Measurements from ENCODE around the gene SDK2.

The SDK2 gene

DNA sequence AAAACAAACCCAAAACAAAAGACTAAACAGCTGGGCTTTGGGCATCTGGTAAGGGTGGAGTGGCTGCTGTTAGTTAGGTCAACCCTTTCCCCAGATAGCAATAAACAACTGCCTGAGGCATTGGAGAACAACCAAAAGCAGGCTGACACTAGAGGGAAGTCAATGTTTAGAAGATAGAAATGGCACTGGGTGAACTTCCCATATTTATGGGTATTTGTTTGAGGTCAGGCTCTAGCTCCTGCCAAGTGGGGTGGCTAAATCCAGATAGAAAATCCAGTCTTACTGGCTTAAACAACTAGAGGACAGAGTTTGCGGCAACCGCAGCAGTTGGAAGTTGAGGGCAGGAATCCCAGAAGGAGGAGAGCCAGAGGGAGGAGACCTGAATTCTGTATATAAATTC, 79.4 kb downstream of the SDK2 start:
- no peaks in the 10 kb centered on the region for H3K9me3 ChIP-seq (replicated peaks; ENCODE audit: insufficient read depth, low read length)
- no peak overlapping the region for H3K9ac ChIP-seq (ENCODE audit: low read length)
- no peak for DNase-seq
- H3K9me2 ChIP-seq (replicated peaks; ENCODE audit: insufficient read depth, low read length): no peaks in the 10 kb centered on the region
- no peaks in the 10 kb centered on the region for H4K20me1 ChIP-seq (ENCODE audit: insufficient read depth, low read length)
- H3K79me2 ChIP-seq (ENCODE audit: low read length): no peaks in the 10 kb centered on the region
- H3F3A ChIP-seq (ENCODE audit: insufficient read depth, low read length): no peaks in the 10 kb centered on the region
- peaks cover 42% of the 10 kb centered on the region for H3K27me3 ChIP-seq (replicated peaks; ENCODE audit: insufficient read depth, low read length)
- H2AFZ ChIP-seq (ENCODE audit: low read length): no peak overlapping the region
- no peaks in the 10 kb centered on the region for H3K4me1 ChIP-seq (ENCODE audit: low read length)
- no peaks in the 10 kb centered on the region for H3K36me3 ChIP-seq (replicated peaks; ENCODE audit: insufficient read depth, low read length)
- no peak overlapping the region for H3K4me2 ChIP-seq (ENCODE audit: low read depth, low read length)
- no peak overlapping the region for H3K27ac ChIP-seq (ENCODE audit: low read length)
- no peak overlapping the region for H3K4me3 ChIP-seq (ENCODE audit: low read length)
- TF ChIP-seq EZH2 (optimal IDR thresholded peaks at IDR 0.05; ENCODE audit: low read depth, low read length): no peak
- TF ChIP-seq, protein P1, sequence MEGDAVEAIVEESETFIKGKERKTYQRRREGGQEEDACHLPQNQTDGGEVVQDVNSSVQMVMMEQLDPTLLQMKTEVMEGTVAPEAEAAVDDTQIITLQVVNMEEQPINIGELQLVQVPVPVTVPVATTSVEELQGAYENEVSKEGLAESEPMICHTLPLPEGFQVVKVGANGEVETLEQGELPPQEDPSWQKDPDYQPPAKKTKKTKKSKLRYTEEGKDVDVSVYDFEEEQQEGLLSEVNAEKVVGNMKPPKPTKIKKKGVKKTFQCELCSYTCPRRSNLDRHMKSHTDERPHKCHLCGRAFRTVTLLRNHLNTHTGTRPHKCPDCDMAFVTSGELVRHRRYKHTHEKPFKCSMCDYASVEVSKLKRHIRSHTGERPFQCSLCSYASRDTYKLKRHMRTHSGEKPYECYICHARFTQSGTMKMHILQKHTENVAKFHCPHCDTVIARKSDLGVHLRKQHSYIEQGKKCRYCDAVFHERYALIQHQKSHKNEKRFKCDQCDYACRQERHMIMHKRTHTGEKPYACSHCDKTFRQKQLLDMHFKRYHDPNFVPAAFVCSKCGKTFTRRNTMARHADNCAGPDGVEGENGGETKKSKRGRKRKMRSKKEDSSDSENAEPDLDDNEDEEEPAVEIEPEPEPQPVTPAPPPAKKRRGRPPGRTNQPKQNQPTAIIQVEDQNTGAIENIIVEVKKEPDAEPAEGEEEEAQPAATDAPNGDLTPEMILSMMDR (IDR thresholded peaks at IDR 0.05; ENCODE audit: low read length): no peak
- TF ChIP-seq EZH2phosphoT487 (IDR thresholded peaks at IDR 0.05; ENCODE audit: low read length): no peak

DNA sequence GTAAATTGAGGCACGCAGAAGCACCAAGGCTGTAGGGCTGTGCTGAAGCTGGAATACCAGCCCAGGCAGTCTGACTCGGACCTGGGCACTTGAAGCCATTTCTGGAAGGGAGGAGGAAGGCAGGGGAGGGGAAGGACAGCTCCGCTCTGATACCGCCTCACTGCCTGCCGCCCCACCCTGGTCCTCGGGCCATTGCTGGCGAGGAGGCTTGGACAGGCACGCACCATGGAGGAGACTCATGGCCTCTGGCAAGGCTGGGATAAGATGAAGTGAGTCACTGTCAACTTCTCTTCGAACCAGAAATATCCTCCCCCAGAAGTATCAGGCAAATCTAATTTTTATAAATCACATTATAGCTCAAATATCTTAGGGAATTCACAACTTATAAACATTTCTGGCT, 81.3 kb downstream of the SDK2 start:
- Histone ChIP-seq H3K9me3 (replicated peaks; ENCODE audit: insufficient read depth, low read length) (no peaks in the 10 kb centered on the region), H3K4me2 (ENCODE audit: low read depth, low read length) (no peak overlapping the region), H3K4me3 (ENCODE audit: low read length) (no peak overlapping the region), H3K79me2 (ENCODE audit: low read length) (no peaks in the 10 kb centered on the region), H3K9me2 (replicated peaks; ENCODE audit: insufficient read depth, low read length) (no peaks in the 10 kb centered on the region), H3F3A (ENCODE audit: insufficient read depth, low read length) (no peaks in the 10 kb centered on the region), H3K27ac (ENCODE audit: low read length) (no peak overlapping the region), H3K27me3 (replicated peaks; ENCODE audit: insufficient read depth, low read length) (peaks cover 42% of the 10 kb centered on the region), H3K36me3 (replicated peaks; ENCODE audit: insufficient read depth, low read length) (no peaks in the 10 kb centered on the region), H4K20me1 (ENCODE audit: insufficient read depth, low read length) (no peaks in the 10 kb centered on the region), H3K4me1 (ENCODE audit: low read length) (no peaks in the 10 kb centered on the region), H3K9ac (ENCODE audit: low read length) (no peak overlapping the region), H2AFZ (ENCODE audit: low read length) (no peak overlapping the region)
- no peak for TF ChIP-seq EZH2phosphoT487 (IDR thresholded peaks at IDR 0.05; ENCODE audit: low read length)
- TF ChIP-seq, protein P1 (IDR thresholded peaks at IDR 0.05; ENCODE audit: low read length): no peak
- no peak for TF ChIP-seq EZH2 (optimal IDR thresholded peaks at IDR 0.05; ENCODE audit: low read depth, low read length)
- DNase-seq: no peak

DNA sequence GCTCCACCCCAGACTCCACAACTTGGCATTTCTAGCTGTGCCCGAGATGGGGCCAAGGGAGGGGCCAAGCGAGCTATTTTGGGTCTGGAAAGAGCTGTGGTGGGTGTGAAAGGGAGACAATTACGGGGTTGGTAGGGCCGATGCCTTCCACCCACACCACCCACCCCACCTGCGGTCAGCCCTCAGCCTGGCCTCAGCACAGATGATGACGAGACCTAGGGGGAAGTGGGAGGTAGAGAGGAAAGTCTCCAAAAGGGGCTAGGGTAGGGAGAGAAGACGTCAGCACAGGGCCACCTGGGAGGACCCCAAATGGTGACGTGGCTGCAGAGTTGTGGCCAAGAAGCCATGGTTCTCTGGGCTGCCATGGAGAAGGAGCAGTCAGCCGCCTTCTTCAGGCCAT, 83.1 kb downstream of the SDK2 start:
- DNase-seq: no peak
- Histone ChIP-seq H3K4me1 (ENCODE audit: low read length) (no peaks in the 10 kb centered on the region), H3K79me2 (ENCODE audit: low read length) (no peaks in the 10 kb centered on the region), H2AFZ (ENCODE audit: low read length) (no peak overlapping the region), H3K4me2 (ENCODE audit: low read depth, low read length) (no peak overlapping the region), H3K4me3 (ENCODE audit: low read length) (no peak overlapping the region), H4K20me1 (ENCODE audit: insufficient read depth, low read length) (no peaks in the 10 kb centered on the region), H3K9me3 (replicated peaks; ENCODE audit: insufficient read depth, low read length) (no peaks in the 10 kb centered on the region), H3K36me3 (replicated peaks; ENCODE audit: insufficient read depth, low read length) (no peaks in the 10 kb centered on the region), H3K9ac (ENCODE audit: low read length) (no peak overlapping the region), H3F3A (ENCODE audit: insufficient read depth, low read length) (no peaks in the 10 kb centered on the region), H3K27me3 (replicated peaks; ENCODE audit: insufficient read depth, low read length) (peaks cover 57% of the 10 kb centered on the region), H3K27ac (ENCODE audit: low read length) (no peak overlapping the region), H3K9me2 (replicated peaks; ENCODE audit: insufficient read depth, low read length) (no peaks in the 10 kb centered on the region)
- TF ChIP-seq, protein P1 (IDR thresholded peaks at IDR 0.05; ENCODE audit: low read length): no peak
- TF ChIP-seq EZH2 (optimal IDR thresholded peaks at IDR 0.05; ENCODE audit: low read depth, low read length) (no peak), EZH2phosphoT487 (IDR thresholded peaks at IDR 0.05; ENCODE audit: low read length) (no peak)

All from MM.1S (cell line).